ENCODE measurements around the gene KANK4. TPM values are rescaled to one million over a fixed set of nuclear protein-coding genes. Genes with fewer than 3 reads are reported as not detected.

KANK4 gene
- total and polyA plus RNA-seq, 2 of the 4 experiments (the other 2 are of a cell fraction): not detected

DNA sequence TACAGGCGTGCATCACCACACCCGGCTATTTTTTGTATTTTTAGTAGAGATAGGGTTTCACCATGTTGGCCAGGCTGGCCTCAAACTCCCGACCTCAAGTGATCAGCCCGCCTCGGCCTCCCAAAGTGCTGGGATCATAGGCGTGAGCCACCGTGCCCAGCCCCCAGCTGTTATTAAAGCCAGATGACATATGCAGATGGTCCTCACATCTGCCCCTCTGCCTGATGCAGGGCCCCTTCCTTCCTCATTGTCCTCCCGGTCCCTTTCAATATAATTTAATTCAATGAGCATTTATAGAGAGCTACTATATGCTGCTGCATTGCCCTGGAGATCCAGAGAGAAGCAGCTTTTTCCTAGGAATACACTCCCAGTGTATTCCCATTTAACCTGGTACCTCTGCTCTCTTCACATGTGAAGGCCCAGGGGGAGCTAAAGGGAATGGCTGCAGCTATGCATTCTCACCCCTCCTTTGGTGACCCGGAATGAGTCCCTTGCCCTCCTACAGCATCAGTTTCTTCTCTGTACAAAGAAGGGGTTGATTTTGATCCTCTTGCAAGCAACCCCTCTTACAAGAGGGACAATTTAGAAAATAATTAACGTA, 69.0 kb downstream of the KANK4 start:
- Histone ChIP-seq H4K20me1 (ENCODE audit: insufficient read depth, low read length) (no peaks in the 10 kb centered on the region), H3K23ac (ENCODE audit: low read depth, low read length) (no peak overlapping the region), H3K4me1 (ENCODE audit: control insufficient read depth, insufficient read depth, low read length) (no peaks in the 10 kb centered on the region), H3K56ac (ENCODE audit: extremely low read depth, insufficient read depth, low read length) (no peak overlapping the region), H4K8ac (ENCODE audit: low read depth in 2 of 2, low read length in 2 of 2) (no peak overlapping the region), H2BK120ac (ENCODE audit: low read depth, low read length) (no peak overlapping the region), H2AK9ac (replicated peaks; ENCODE audit: low read depth, low read length, poor library complexity) (no peak overlapping the region), H2AK5ac (ENCODE audit: low read depth, low read length) (no peak overlapping the region), H2BK5ac (ENCODE audit: low read depth, low read length, poor library complexity, severe bottlenecking) (no peak overlapping the region), H4K91ac (ENCODE audit: insufficient read depth, low read depth, low read length) (no peak overlapping the region), H3K9me1 (ENCODE audit: insufficient read depth, low read length) (no peaks in the 10 kb centered on the region), H3K79me1 (ENCODE audit: low read depth in 1 of 2, low read length in 2 of 2) (no peaks in the 10 kb centered on the region), H3K9ac (ENCODE audit: low read depth, low read length) (no peak overlapping the region), H2BK20ac (ENCODE audit: low read depth, low read length) (no peak overlapping the region), H3K9me3 (ENCODE audit: control insufficient read depth, insufficient read depth, low read length) (peaks cover 4% of the 10 kb centered on the region; the same call in 1 of the 2 replicates), H3K4ac (ENCODE audit: low read depth, low read length) (no peak overlapping the region), H2BK15ac (ENCODE audit: low read depth, low read length) (no peak overlapping the region), H3K18ac (ENCODE audit: low read depth, low read length) (no peak overlapping the region), H2AFZ (replicated peaks; ENCODE audit: low read length, poor library complexity) (no peak overlapping the region), H3K27me3 (ENCODE audit: control insufficient read depth, insufficient read depth, low read length) (no peaks in the 10 kb centered on the region), H3K14ac (replicated peaks; ENCODE audit: low read depth, low read length) (no peak overlapping the region), H3K27ac (ENCODE audit: insufficient read depth, low read length) (no peak overlapping the region), H3K36me3 (ENCODE audit: control insufficient read depth, insufficient read depth, low read length) (no peaks in the 10 kb centered on the region), H3K4me3 (ENCODE audit: insufficient read depth, low read depth, low read length) (no peak overlapping the region), H3K4me2 (ENCODE audit: low read depth, low read length) (no peak overlapping the region), H4K5ac (ENCODE audit: low read depth, low read length) (no peak overlapping the region)
- CTCF ChIA-PET: no interaction called here
- intact Hi-C loops (cut with micrococcal nuclease): no loop called here
- TF ChIP-seq USF2 (IDR thresholded peaks at IDR 0.05; ENCODE audit: low read depth, low read length) (no peak), FOS (IDR thresholded peaks at IDR 0.05; ENCODE audit: low read depth, low read length) (no peak), BHLHE40 (IDR thresholded peaks at IDR 0.05; ENCODE audit: low read depth, low read length) (no peak), CEBPB (IDR thresholded peaks at IDR 0.05; ENCODE audit: low read depth, low read length) (no peak), POLR2A (IDR thresholded peaks at IDR 0.05; ENCODE audit: low read depth, low read length) (no peak), MAFK (IDR thresholded peaks at IDR 0.05; ENCODE audit: low read depth, low read length) (no peak), ELK1 (IDR thresholded peaks at IDR 0.05; ENCODE audit: borderline replicate concordance, low read depth, low read length) (no peak), RCOR1 (IDR thresholded peaks at IDR 0.05; ENCODE audit: insufficient replicate concordance, low read length) (no peak), MXI1 (IDR thresholded peaks at IDR 0.05; ENCODE audit: borderline replicate concordance, low read depth, low read length) (no peak), MAZ (IDR thresholded peaks at IDR 0.05; ENCODE audit: borderline replicate concordance, low read depth, low read length) (no peak)
- ATAC-seq (ENCODE audit: low read depth) (no peak), DNase-seq (no peak)
- POLR2A ChIA-PET (ENCODE audit: unreplicated experiment): no interaction called here
- in situ Hi-C loops (cut with MboI; ENCODE audit: low sequenced_read_pairs): no loop called here
- no TSS peak for BruUV-seq (replicated peaks)
- WGBS, 2 experiments (ENCODE audit: extremely low coverage in 2 of 2, insufficient read length in 1 of 2): 80% methylated on average over 2 of the region's 10 CpGs; no CpG with 5 or more reads in 1 of the 2 experiments
- dilution Hi-C loops (cut with HindIII; ENCODE audit: low sequenced_read_pairs, unreplicated experiment): no loop called here

Measured in IMR-90 (cell line).